ENCODE data around the gene ZFYVE28. TPM values are rescaled to one million over a fixed set of nuclear protein-coding genes. Genes with fewer than 3 reads are reported as not detected.

The ZFYVE28 gene
- polyA plus RNA-seq, 1 of the 3 experiments (the other 2 are of a cell fraction), result 3.2 TPM

GRCh38 chr4:2301225-2301642, 117.2 kb downstream of the ZFYVE28 start:
- H2AFZ ChIP-seq (ENCODE audit: low read depth), result no peak overlapping the region
- no peak overlapping the region for H3K4me2 ChIP-seq
- H3K9me2 ChIP-seq, result no peaks in the 10 kb centered on the region
- no peak for DNase-seq
- TF ChIP-seq YY1 (IDR thresholded peaks at IDR 0.05; ENCODE audit: low read depth) (no peak), CTCF (IDR thresholded peaks at IDR 0.05) (no peak), EP300 (IDR thresholded peaks at IDR 0.05; ENCODE audit: borderline replicate concordance in 1 of 2, low read depth in 1 of 2, low read length in 1 of 2) (no peak), FOXJ3 (CRISPR knock-in tag; IDR thresholded peaks at IDR 0.05) (no peak), TEAD4 (IDR thresholded peaks at IDR 0.05; ENCODE audit: borderline replicate concordance, insufficient read depth) (no peak), SIN3A (IDR thresholded peaks at IDR 0.05; ENCODE audit: borderline replicate concordance, low read depth, low read length) (no peak), SMC3 (IDR thresholded peaks at IDR 0.05; ENCODE audit: low read depth, low read length) (no peak), RXRA (IDR thresholded peaks at IDR 0.05; ENCODE audit: borderline replicate concordance, low read depth) (no peak), TAF1 (IDR thresholded peaks at IDR 0.05; ENCODE audit: borderline replicate concordance, low read depth, low read length) (no peak), EZH2phosphoT487 (IDR thresholded peaks at IDR 0.05; ENCODE audit: borderline replicate concordance, low read depth) (no peak), GABPA (IDR thresholded peaks at IDR 0.05; ENCODE audit: low read depth) (no peak), JUND (IDR thresholded peaks at IDR 0.05) (no peak), MEF2A (IDR thresholded peaks at IDR 0.05; ENCODE audit: borderline replicate concordance, low read depth) (no peak), USF2 (IDR thresholded peaks at IDR 0.05; ENCODE audit: borderline replicate concordance, low read depth, low read length) (no peak), MAX (IDR thresholded peaks at IDR 0.05; ENCODE audit: low read depth) (no peak), PBX3 (IDR thresholded peaks at IDR 0.05) (no peak)
- no peaks in the 10 kb centered on the region for H3K36me3 ChIP-seq (replicated peaks in 1 of 2; ENCODE audit: control insufficient read depth in 1 of 2, insufficient read depth in 2 of 2, low read length in 1 of 2)
- no peaks in the 10 kb centered on the region for H3K27me3 ChIP-seq (ENCODE audit: insufficient read depth)
- peaks cover 0 to 10% of the 10 kb centered on the region in 2 experiments; a peak in 1 of 4 replicates for H3K4me1 ChIP-seq (ENCODE audit: control insufficient read depth in 1 of 2, insufficient read depth in 2 of 2, low read depth in 1 of 2, low read length in 1 of 2)
- no peak overlapping the region for H3K4me3 ChIP-seq (ENCODE audit: low read depth in 2 of 2, low read length in 1 of 2)
- ChIA-PET CTCF (interaction anchor here (1.5 kb wide), 1 partner anchor 10 kb away, joined by 4 read pairs; no protein-coding TSS in a partner anchor), POLR2A (no interaction called here)
- H3K27ac ChIP-seq (ENCODE audit: low read depth in 2 of 2, low read length in 1 of 2), result no peak overlapping the region
- H4K20me1 ChIP-seq (ENCODE audit: insufficient read depth), result no peaks in the 10 kb centered on the region
- H3K9ac ChIP-seq, result no peak overlapping the region
- H3K79me2 ChIP-seq (ENCODE audit: insufficient read depth), result no peaks in the 10 kb centered on the region
- H3F3A ChIP-seq (replicated peaks; ENCODE audit: insufficient read depth), result no peaks in the 10 kb centered on the region
- H3K9me3 ChIP-seq, result no peaks in the 10 kb centered on the region
- 73% methylated on average over 8 of the region's 14 CpGs for WGBS (ENCODE audit: low lambda C conversion rate)

Data from SK-N-SH (cell line).